Rectal smooth muscle tissue (tissue), 1 donor: ENCODE data around the gene PHF23.

ENCODE experiments used
- H3K27ac ChIP-seq: one replicate; pipeline ENCODE4 v1.7.0; 2013; ENCODE audit warnings: low read depth, low read length, inconsistent platforms
- H3K27me3 ChIP-seq: one replicate; pipeline ENCODE4 v1.7.0; 2013; ENCODE audit warnings: low read length; ENCODE audit not compliant: control insufficient read depth, insufficient read depth
- H3K36me3 ChIP-seq: one replicate; pipeline ENCODE4 v1.7.0; 2013; ENCODE audit warnings: low read length; ENCODE audit not compliant: control insufficient read depth, insufficient read depth
- H3K4me1 ChIP-seq: one replicate; pipeline ENCODE4 v1.7.0; 2013; ENCODE audit warnings: low read length; ENCODE audit not compliant: control insufficient read depth, insufficient read depth
- H3K4me3 ChIP-seq: one replicate; pipeline ENCODE4 v1.7.0; 2013; ENCODE audit warnings: low read length
- H3K9ac ChIP-seq: one replicate; pipeline ENCODE4 v1.7.0; 2013; ENCODE audit warnings: low read length

Gene PHF23

DNA sequence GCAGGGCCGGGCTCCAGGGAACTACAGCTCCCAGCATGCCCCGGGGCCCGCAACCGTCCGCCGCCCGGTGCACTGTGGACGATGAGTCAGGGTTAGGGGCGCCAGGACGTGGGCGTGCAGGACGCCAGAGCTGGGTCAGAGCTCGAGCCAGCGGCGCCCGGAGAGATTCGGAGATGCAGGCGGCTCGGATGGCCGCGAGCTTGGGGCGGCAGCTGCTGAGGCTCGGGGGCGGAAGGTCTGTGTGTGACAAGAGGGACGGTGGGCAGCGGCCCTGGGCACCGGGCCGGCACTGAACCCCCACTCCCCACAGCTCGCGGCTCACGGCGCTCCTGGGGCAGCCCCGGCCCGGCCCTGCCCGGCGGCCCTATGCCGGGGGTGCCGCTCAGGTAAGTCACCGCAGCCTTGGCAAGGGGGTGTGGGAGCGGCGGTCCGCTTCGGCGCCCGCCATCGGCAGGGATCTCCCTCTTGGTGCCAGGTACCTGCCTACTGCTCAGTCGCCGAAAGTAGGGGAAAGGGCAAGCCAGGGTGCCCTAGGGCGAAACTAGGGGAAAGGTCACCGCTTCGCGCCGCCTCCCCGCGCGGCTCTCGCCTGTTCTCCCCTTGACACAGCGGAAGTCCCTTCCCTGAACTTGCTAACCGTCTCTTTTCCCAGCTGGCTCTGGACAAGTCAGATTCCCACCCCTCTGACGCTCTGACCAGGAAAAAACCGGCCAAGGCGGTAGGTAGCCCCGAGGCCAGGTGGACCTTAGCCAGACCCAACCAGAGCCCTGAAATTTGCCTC, 19.3 kb downstream of the PHF23 start, which contains the start of the genes ACADVL and DLG4:
ACADVL (plus strand) TSS at position 127 of the 781 bp plus-strand sequence; CDS start at position 174, 47 bp downstream.
DLG4 (minus strand) TSS at position 25 of the 781 bp plus-strand sequence.
- Histone ChIP-seq H3K27me3 (no peaks in the 10 kb centered on the region), H3K4me1 (peaks cover 23% of the 10 kb centered on the region), H3K9ac (peak within 1 kb of the TSS; percentile 86), H3K27ac (peak within 1 kb of the TSS; percentile 93), H3K36me3 (peaks cover 27% of the 10 kb centered on the region), H3K4me3 (peak within 1 kb of the TSS; percentile 93)

DNA sequence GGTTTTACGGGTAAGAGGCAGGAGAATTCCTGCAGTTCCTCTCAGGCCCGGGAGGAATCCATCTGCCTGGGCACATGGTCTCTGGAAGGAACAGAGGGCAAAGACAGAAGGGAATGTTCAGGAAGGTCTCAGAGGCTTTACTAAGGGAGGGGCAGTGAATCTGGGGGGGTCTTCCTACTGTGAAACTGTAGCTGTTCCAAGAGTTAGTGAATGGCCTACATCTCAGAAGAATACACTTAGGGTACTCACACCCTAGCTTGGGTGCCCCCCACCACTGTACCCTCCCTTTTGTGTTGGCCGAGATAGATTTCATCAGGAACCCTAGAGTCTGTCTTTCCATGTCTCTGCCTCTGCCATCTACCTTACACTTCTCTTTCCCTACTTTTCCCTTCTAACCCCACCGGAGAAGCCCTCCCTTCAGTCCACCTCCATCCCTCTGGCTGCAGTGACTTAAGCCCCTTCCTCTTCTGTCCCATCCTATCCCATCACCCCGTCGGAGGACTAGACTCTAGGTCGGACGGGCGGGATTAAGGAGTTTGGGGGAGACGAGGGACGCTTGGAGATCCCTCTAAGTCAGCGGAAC, 19.9 kb downstream of the PHF23 start:
- peaks cover 24% of the 10 kb centered on the region for H3K36me3 ChIP-seq
- peaks cover 23% of the 10 kb centered on the region for H3K4me1 ChIP-seq
- peak overlapping the region; percentile 57 for H3K9ac ChIP-seq
- no peaks in the 10 kb centered on the region for H3K27me3 ChIP-seq
- peak overlapping the region; percentile 93 for H3K4me3 ChIP-seq
- H3K27ac ChIP-seq = peak overlapping the region; percentile 93

DNA sequence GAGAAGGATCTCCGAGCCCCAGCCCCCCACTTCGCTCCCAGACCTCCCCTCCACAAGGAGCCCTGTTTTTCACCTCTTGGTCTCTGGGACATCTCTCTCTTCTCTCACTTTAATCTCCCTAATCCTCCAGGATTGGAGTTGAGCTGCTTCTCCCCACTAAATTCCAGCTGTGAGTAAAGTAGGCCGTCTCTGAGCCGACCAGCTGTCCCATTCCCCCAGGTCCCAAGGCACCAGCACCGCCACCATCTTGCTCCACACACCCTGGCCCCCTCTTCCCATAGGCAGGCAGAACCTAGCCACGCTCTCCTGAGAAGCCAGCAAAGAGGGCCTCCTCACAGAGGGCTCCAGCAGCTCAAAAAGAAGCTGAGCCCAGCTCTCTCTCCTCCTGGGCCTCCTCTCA, 20.5 kb downstream of the PHF23 start:
- Histone ChIP-seq H3K36me3 (peaks cover 19% of the 10 kb centered on the region), H3K27ac (peak overlapping the region; percentile 93), H3K27me3 (peaks cover 3% of the 10 kb centered on the region), H3K4me1 (peaks cover 28% of the 10 kb centered on the region), H3K4me3 (no peak overlapping the region), H3K9ac (no peak overlapping the region)

DNA sequence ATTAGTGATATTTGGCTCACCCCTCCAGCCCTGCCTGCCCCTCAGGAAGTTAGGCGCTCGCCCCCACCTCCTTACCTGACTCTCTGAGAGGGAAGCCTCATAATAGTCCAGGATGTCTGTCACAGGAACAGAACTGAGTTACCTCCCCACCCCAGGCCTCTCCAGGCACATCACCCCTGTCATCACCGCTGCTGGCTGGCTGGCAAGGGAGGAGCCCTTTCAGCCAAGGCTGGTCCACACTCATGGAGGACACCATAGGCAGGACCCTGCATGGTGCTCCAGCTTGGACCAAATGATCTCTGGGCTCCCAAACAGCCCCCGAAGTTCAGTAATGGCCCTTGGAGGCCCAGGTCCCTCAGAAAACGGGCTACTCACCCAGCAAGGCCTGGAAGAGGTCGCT, 21.1 kb downstream of the PHF23 start:
- H3K27me3 ChIP-seq = peaks cover 3% of the 10 kb centered on the region
- H3K36me3 ChIP-seq = peaks cover 13% of the 10 kb centered on the region
- H3K4me3 ChIP-seq = peak overlapping the region; percentile 56
- H3K9ac ChIP-seq = no peak overlapping the region
- H3K27ac ChIP-seq = peak overlapping the region; percentile 77
- H3K4me1 ChIP-seq = peaks cover 30% of the 10 kb centered on the region

DNA sequence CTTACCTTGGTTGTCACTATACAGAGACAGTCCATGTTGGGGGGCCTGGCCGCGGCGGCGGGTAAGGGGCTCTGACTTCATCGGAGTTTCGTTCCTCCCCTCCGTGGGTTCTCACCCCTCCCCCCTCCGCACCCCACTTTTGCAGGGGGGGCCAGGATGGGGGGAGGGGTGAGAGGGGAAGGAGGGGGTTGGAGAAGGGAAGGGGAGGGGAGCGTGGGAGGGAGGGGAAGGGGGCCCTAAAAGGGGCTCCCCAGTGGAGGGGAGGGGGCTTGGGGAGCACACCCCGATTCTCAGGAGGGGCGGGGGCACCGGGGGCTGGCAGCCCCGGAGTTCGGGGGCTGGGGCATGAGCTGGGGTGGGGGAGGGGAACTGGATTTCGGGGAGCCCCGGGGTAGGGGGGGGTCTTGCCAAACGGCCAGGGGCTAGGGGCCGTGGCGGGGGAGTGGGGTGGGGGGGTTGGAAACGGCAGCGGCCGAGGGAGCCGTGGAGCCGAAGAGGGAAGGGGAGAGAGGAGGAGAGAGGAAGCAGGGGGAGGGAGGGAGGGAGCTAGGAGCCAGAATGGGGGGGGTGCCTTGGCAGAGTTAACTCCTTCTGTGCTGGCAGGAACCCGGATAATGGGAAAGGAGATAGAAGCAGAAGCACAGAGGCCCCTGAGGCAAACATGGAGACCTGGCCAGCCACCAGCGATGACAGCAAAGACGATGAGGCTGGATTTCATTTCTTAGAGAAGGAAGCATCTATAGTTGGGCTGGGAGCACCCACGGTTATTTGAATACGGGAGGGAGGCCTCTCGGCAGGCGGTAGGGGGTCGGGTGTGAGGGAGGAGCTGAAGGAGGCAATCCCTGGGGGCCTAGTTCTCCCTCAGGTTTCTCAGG, 21.9 kb downstream of the PHF23 start:
- peaks cover 5% of the 10 kb centered on the region for H3K36me3 ChIP-seq
- no peak overlapping the region for H3K9ac ChIP-seq
- H3K27me3 ChIP-seq = peaks cover 3% of the 10 kb centered on the region
- H3K4me1 ChIP-seq = peaks cover 30% of the 10 kb centered on the region
- peak overlapping the region; percentile 56 for H3K4me3 ChIP-seq
- peak overlapping the region; percentile 77 for H3K27ac ChIP-seq

DNA sequence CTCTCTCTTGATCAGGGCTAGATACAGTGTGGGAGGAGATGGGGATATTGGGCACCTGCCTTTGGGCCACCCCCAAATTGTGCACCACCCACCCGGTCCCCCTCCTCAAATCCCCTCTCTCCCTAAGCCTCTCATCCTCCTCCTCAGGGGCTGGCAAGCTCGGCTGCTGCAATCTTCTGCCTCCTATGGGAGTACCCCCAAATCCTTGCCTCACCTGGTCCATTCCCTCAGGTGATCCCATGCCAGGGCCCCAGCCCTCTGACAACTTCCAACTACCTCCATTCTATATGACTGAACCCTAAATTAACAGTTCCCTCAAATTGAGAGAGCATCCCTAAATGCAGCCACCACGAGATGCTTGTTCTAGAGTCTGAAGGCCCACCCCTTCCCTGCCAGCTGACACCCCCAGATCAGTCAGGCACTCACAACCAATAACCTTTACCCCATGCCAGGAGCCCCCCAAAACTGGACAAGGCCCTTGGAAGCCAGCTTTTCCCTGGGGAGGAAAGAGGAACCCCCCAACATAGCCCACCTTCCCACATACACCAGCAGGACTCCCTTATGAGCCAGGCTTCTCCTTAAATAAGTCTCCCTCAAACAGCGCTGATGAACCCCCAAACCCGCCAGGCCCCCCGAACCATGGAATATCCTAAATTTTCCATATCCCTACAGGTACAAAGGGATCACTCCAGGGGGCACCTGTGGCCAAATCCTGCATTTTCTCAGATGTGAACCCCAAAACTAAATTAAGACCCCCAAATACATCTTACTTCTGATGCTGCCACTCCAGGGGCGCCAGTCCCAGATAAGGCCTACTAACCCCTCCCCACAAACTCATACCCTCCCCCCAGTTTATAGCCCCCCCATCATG, 22.8 kb downstream of the PHF23 start:
- H3K9ac ChIP-seq = no peak overlapping the region
- H3K27me3 ChIP-seq = peaks cover 3% of the 10 kb centered on the region
- H3K4me1 ChIP-seq = peaks cover 35% of the 10 kb centered on the region
- peak overlapping the region; percentile 32 for H3K4me3 ChIP-seq
- H3K27ac ChIP-seq = peak overlapping the region; percentile 29
- no peaks in the 10 kb centered on the region for H3K36me3 ChIP-seq

DNA sequence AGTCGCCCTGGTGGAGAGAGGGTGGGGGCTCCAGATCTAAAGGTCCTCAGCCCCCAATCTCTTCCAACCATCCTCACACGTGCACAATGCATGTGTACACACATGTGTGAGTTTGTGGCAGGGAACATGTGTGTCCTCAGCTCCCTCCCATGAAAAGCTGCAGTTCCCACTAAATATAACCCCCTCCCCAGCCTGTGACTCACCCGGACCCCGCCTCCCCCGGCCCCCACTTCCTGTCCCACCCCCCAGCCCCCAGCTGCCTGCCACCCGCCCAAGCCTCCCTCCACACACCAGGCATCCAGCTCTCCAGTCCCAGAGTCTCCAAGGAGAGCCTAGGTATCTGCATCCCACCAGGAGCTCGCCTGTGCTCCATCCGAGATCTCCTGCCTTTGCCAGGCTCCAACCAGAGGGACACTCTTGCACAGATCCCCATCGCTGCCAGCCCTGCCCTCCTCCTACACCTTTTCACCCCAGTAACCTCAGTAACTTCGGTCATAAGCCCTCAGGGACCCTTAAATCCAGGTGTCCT, 23.5 kb downstream of the PHF23 start:
- peak overlapping the region; percentile 87 for H3K27ac ChIP-seq
- H3K27me3 ChIP-seq = peaks cover 3% of the 10 kb centered on the region
- H3K9ac ChIP-seq = no peak overlapping the region
- H3K4me3 ChIP-seq = peak overlapping the region; percentile 40
- peaks cover 30% of the 10 kb centered on the region for H3K4me1 ChIP-seq
- no peaks in the 10 kb centered on the region for H3K36me3 ChIP-seq

DNA sequence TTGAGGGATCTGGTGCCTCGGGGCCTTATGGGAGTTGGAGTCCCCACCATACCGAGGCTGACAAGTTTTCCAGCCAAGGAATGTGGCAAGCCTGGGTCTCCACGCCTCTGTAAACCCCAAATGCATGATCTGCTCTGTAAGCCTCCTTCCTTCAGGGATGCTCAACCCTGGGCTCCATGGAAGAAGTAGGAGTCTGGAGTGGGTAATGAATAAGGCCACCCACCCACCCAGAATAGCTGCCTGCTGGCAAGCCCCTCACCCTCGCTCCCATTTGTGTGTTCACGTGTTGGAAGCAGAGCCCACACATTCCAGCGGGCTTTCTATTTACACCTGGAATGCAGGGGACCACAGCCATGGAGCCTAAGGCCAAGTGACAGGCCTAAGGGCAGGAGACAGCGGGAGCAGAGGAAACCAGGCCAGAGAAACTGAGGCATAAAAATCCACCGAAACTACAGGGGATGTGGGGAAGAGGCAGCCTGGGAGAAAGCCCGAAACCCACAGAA, 24.1 kb downstream of the PHF23 start:
- Histone ChIP-seq H3K27me3 (peaks cover 3% of the 10 kb centered on the region), H3K9ac (no peak overlapping the region), H3K4me1 (peaks cover 25% of the 10 kb centered on the region)

DNA sequence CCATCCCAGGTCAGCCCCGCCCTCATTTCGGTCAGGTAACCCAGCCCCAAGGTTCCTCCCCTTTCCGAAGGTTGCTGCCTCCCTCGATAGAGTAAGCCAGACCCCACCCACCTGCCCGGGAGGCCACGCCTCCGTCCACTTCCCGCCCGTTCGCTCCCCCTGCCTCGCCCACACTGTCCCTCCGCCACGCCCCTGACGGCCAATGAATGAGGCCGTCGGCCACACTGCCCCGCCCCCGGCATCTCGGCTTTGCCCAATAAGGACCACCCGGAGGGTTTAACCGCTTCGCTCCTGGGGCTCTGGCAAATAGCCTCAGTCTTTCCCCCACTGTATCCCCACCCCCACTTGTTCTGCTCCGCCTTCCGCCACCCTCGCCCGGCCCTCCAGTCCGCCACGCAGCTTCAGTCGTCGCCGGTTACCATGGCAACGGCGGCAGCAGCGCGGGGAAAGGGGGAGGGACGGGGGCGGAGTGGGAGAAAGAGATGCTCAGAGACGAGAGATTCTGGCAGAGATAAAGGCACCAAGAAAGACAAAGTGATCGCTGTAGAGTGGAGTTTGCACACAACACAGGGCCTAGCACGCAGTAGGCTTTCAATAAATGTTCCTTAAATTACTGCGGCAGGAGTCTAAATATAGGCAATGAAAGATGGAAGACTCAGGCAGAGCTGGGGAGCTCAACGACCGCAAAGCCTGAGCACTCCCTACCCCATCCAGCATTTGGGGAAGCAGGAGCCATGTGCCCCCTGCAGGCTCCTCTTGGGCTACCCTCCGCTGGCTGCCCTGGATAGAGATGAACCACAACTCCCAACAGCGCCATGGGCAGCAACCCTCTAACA, 24.7 kb downstream of the PHF23 start:
- Histone ChIP-seq H3K27me3 (peaks cover 3% of the 10 kb centered on the region), H3K9ac (no peak overlapping the region), H3K4me3 (peak overlapping the region; percentile 67), H3K27ac (peak overlapping the region; percentile 87), H3K4me1 (peaks cover 24% of the 10 kb centered on the region), H3K36me3 (no peaks in the 10 kb centered on the region)

More for the DNA sequence above, 24.1 kb downstream of the PHF23 start:
- Histone ChIP-seq H3K36me3 (no peaks in the 10 kb centered on the region), H3K4me3 (peak overlapping the region; percentile 67), H3K27ac (peak overlapping the region; percentile 87)

DNA sequence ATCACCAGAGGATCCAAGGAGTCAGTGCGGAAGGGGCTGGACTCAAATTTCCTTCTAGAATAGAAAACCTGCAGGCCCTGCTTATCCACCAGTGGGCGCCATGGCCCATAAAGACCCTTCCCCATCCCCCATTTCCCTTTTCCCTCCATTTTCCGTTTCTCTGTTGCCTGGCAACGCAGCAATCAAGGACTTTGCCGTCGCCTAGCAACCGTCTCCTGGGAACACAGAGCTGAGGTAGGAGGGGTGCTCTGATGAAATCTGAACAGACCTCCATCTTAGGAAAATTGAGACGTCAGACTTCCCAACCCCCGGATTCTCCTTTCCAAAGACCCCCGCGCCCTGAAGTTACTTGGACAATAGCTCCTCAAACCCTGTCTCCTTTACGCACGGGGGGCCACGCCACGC, 25.4 kb downstream of the PHF23 start:
- peaks cover 3% of the 10 kb centered on the region for H3K27me3 ChIP-seq
- H3K27ac ChIP-seq = peak overlapping the region; percentile 87
- peak overlapping the region; percentile 67 for H3K4me3 ChIP-seq
- H3K9ac ChIP-seq = no peak overlapping the region
- H3K4me1 ChIP-seq = peaks cover 21% of the 10 kb centered on the region
- H3K36me3 ChIP-seq = no peaks in the 10 kb centered on the region
